ELR (cell line): ENCODE measurements around the gene FOXD2.

Experiments
- DNase-seq: peaks from one replicate; pipeline ENCODE4 v3.0.0-alpha.2; 2015; ENCODE audit warnings: low read depth

FOXD2 gene

DNA sequence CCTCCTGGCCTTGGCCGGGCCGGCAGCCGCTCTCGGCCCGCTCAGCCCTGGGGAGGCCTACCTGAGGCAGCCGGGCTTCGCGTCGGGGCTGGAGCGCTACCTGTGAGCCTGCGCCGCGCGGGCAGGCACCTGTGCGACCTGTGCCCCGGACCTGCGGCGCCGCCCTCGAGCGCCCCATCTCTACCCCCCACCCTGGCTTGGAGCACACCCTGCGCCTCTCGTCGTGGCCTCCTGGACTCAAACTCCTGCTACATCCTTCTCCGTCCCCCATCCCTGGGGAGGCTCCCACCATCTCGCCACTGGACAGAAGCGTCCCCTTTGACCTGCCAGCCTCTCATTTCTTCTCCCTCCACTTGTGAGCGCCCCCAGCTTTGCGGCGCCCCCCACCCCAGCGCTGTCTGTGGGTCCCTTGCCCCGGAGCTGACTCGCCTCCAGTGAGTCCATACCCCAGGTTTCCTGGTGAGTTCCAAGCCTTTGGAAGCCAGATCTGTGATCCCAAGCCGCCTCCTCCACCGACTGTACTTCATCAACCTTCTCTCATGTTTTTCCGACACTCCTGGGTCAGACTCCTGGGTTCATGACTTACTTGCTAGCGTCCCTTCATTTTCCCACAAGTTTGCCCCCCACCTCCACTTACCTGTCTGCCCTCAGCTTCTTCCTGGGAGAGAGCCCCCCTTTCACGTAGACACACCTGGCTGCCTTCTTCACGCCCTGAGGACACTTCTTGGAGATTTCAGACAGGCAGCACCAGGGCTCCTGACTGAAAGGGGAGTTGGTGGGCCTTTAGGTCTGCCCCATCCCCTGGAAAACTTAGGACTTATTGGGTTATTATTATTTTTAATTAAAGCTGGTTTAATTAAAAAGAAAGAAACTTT is 20.4 kb upstream of the FOXD2 start:
- DNase-seq: no peak

DNA sequence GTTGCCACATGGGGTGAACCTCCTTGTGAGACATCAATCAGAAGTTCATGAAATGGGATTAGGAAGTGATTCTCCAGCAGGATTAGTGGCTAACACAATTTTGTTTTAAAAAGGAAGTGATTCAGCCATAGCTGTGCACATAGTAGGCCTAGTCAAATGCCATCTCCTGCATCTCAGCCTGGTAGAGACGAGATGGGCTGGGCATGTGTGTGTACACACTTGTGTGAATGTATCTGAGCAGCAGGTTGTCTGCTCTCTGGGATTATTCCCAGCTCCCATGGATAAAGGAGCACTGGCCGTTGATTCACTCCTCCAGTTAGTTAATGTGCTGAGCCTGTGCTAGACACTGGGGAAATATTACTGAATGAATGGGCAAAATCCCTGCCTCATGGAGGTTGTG is 19.7 kb upstream of the FOXD2 start:
- DNase-seq: no peak

DNA sequence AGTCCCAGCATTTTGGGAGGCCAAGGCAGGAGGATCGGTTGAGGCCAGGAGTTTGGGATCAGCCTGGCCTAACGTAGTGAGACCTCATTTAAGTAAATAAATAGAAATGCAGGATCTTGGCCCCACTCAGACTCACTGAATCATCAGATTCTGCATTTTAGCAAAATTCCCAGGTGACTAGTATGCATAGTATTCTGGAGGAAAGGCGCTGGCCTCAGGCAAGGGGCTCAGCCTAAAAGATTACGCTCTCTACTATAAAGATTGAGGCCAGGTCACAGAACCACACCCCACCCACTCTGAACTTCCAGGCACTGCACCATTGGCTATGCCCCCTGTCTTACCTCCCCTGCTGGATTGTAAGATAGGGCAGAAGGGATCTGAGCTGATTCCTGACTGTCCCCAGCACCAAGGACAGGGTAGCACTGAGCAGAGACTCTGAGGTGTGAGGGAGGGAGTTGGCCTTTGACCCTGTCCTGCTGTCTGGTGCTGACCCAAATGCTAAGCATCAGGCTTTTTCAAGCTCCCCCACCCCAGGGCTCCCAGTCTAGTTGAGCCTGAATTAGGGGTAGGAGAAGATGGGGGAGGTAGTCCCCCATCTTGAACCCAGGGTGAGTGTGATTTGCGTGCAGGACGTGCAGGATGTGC is 19.0 kb upstream of the FOXD2 start:
- peak; percentile 41 for DNase-seq

DNA sequence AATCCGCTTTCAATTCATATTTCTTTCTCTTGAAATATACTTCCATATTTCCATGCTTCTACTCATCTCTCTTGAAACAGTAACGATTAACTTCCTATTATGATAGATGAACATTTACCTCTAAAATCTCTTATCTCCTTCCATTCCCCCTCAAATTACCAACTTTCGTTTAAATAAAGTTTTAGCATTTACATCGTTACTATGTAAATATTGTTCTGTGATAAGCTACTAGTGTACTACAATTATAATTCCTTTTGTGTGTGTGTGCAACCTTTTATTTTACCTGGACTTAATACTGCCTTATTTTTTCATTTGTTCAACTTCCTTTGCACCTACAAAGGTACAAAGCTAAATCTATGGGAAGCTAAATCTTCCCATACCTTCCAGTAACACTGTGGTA is 17.3 kb upstream of the FOXD2 start:
- no peak for DNase-seq

DNA sequence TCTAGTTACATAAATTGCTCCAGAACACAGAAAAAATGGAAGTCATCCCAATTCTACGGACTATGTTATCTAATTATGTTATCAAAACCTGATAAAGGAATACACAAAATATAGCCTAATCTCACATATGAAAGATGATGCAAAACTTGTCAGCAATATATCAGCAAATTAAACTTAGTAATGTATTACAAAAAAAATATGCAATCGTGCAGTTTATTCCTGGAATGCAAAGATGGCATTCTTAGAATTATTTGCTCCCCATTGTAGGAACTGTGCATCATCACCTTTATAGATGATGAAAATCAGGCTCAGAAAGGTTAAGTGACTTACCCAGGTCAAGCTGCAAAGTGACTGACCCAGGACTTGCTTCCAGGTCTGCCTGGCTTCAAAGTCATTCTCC is 14.0 kb upstream of the FOXD2 start:
- no peak for DNase-seq

DNA sequence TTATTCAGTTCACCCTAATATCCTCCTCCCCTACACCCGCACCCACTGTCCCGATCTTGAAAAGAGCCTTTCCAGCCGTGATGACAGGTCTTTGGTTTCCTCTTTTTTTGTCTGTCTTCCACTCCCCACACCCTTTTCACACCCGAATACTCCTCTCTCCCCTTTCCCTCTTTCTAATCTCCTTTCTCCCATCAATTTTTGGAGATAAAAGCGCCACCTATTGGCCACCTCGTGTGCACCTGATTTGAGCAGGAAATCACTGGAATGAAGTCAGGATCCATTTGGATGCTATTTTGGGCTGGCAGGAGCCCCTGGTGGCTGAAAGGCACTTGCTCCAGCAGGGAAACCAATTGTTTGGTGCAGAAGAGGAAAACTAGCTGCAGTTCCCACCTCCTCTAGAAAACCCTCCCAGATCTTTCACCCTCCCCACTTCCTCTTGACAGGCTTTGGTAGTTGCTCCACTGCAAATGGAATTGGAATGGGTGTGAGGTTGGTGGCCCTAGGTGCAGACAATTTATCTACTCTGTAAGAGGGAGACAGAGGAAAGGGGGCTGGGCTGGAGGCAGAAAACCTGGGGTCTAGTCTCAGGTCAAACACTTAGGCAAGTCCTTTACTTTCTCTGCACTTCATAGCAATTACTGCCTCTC is 13.4 kb upstream of the FOXD2 start:
- peak; percentile 81 for DNase-seq

DNA sequence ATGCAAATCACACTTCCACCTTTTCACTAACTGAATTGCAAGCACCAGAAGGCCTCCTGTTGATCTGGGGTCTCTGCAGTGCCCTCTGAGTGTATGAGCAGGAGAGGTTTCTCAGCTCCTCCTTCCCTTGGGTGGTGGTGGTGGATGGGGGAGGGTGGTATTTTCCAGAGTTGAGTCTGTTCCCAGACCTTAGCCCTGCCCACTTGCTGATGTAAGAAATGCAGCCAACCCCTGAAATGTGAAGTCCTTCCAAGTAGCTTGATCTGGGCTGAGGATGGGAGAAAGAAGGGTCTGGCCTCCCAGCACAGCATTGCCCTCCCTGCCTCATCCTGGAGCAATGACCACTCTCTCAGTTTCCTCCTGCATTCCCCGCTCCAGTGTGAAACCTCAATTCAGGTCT is 6.3 kb upstream of the FOXD2 start:
- DNase-seq: peak; percentile 22

DNA sequence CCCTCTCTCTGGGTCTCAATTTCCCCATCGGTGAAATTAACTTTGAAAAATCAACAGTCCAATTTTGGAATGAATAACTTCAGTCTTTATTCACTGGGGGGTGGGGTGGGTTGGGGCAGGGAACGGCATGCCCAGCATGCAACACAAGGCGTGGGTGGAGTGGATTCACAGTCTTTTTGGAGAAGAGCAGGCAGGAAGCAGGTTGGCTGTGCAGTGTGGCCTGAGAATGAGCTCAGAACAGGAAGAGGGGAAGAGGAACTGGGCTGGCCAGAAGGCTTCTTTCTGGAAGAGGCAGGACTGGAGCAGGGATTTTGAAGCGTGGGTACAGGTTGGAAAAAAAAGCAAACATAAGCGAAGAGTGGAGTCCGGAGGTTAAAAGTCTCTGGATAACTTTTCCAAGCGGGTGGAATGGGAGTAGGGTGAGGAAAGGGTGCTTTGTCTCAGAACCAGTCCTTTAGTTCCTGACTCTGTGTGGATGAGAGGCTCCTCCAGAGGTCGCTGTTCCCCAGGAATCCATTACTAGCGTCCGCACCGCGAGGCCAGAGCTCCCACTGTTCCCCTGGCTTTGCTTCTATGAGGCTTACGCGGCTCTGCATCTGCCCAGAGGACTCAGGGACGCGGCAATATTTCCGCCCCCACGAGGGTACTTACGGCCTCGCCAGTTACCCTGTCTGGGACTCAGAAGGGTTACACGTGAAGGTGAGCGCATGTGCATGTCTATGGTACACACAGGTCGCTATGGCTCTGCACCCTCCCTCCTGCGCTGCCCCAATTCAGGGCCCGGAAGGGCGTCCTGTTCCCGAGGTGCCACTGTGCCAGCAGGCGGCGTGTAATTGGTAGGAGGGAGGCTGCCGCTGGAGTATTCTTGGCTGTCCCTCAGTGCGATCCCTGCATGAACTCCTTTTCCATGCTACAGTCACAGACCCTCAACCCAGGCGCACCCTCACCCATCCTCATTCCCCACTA is 5.5 kb upstream of the FOXD2 start:
- peak; percentile 71 for DNase-seq

DNA sequence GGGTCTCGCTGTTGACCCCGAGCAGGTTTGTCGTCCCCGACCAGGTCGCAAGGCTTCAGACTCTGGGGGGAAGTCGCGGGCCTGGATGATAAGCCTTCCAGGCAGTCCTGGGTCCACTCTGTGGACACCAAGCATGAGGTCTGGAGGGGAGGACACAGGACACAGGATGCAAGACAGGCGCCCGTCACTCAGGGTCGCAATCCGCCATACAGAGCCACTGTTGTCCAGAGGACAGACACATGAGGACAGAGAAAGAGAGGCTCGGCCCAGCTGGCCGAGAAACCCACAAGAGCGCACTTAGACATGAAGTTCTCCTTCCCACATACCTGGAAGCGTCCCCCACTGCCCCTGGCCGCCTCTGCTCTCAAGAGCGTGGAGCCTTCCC is 4.8 kb upstream of the FOXD2 start:
- no peak for DNase-seq

DNA sequence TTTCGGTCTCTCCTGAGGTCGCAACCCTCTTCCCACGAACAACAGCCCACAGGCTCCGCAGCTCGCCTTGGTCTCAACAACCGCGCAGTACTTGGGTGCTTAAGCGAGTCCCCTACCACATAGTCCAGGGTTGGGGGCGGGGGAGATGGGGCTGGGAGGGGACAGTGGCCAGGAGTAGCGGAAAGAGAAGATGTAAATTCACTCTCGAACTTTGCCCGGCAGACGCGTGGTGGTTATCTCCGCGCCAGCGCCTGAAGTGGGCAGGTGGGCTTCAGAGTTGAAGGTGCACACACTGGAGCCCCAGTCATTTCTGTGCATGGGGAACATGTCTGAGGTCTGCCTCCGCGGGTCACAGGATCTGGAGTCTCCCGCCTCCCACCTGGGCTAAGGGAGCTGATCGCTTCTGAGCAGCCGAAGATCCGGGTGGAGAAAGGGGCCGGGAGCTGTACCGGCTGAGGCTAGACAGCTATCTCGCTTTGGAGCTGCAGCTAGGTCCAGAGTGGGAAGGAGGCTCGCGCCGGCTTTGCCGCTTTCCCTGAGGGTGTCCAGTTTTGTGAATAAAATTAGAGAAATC is 4.3 kb upstream of the FOXD2 start:
- no peak for DNase-seq

DNA sequence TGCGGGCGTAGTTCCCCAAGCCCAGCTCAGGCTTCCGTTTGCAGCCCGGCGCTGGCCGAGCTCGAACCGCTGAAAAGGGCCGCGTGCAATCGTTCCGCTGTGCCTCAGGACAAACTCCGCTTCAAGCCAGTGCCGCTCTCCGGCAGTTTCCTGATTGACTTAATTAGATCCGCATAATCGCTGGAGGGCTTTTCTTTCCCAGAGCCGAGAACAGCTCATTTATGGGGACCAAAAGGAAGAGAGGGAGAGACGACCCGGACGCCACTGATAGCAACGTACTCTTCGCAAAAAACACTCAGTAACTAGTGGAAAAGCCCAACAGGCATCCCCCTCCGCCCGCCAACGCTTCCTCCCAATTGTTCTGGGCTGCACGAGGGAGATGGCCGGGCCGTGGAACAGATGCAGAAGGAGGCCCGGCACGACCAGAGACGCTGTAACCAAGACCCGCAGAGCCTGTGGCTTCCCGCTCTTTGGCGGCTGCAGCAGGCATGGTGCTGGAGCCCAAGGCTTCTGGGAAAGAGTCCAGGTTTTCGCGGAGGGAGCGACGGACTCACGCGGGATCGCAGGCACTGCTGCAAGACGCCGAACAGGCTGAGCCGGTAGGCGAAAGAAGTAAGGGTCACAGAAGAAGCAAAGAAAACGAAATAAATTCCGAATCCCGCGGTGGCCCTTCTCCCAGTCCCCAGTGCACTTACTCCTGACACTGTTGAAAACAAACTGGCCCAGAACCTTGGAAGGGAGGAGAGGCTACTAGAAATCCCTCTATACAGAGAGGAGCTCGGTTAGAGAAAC is 3.6 kb upstream of the FOXD2 start:
- DNase-seq: peak; percentile 23

DNA sequence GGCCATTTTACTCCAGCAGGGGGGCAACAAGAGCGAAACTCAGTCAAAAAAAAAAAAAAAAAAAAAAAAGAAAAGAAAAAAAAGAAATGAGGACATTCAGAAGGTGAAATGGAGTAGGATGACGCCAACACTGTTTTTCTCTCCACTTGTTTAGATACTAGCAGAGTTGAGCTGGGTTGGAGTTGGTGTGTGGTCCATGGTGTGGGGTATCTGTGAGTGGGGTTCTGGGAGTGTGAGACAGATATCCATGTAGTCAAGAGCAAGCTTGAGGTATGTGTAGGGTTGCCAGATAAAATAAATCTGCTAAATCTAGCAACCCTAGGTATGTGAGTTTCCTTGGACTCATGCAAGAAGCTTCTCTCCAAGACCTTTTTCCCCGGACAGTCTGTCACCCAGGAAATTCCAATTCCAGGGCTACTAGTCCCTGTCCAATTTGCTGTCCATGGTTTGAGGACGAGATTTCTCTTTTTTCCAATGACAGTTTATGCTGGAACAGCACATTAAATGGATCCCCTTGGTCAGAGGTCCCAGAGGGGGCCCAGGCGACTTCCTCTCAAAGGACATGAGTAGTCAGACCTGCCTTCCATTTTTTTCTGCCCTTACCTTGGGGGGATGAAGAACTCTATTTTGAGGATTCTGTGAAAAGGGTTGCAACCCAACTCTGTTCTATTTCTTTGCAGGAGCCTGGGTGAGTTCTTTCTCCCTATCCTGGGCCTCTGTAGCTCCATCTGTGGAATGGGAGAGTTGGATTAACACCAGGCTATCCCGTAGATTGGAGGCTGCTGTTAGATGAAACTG is 2.1 kb upstream of the FOXD2 start:
- DNase-seq: no peak

DNA sequence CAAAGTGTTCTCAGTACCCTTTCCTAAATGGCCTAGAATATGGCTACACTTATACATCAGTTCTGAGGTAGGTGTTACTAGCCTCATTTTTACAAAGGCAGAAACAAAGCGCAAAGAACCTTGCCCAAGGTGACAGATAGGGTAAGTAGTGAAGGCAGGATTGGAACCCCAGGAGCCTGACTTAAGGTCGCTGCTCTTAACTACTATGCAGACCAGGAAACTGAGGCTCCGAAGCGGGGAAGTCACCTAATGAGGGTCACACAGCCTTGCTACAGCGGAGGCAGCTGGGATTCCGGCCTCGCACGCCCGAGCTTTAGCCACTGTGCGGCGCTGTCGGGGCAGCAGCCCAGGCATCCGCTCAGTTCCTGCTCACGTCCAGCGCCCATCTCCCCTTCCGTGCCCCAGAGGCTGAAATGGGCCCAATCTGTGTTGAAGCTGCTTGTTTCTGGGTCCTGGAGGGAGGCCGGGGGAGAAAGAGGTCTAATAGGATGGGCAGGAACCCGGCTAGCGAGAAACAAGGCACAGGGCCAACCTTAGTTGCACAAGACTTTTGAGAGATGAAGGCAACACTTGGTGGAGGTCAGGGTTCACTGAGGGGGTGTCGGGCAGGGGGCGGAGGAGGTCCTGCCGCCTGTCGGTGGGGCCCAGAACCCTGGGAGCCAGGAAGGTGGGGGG is 1.4 kb upstream of the FOXD2 start:
- peak; percentile 84 for DNase-seq

DNA sequence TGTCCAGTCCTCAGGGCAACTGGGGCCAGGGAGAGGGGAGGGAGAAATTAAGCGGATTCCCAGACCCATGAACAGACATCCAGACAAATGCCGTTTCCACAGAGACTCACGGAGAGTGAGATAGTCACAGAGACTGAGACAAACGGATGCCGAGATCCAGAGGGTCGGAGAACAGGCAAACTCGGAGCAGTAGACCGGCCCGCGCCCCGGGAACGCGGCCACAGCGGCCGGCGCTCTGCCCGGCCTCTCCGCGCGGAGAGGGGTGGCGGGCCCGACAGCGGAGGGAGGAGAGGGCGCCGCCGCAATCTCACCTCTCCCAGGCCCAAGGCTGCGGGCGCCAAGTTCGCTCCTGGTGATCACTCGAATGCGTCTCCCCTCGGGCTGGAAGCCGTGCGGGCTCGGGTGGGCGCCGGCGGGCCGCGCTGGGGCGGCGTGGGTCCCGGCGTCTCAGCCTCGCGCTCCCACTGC is 831 bp upstream of the FOXD2 start:
- peak; percentile 54 for DNase-seq

DNA sequence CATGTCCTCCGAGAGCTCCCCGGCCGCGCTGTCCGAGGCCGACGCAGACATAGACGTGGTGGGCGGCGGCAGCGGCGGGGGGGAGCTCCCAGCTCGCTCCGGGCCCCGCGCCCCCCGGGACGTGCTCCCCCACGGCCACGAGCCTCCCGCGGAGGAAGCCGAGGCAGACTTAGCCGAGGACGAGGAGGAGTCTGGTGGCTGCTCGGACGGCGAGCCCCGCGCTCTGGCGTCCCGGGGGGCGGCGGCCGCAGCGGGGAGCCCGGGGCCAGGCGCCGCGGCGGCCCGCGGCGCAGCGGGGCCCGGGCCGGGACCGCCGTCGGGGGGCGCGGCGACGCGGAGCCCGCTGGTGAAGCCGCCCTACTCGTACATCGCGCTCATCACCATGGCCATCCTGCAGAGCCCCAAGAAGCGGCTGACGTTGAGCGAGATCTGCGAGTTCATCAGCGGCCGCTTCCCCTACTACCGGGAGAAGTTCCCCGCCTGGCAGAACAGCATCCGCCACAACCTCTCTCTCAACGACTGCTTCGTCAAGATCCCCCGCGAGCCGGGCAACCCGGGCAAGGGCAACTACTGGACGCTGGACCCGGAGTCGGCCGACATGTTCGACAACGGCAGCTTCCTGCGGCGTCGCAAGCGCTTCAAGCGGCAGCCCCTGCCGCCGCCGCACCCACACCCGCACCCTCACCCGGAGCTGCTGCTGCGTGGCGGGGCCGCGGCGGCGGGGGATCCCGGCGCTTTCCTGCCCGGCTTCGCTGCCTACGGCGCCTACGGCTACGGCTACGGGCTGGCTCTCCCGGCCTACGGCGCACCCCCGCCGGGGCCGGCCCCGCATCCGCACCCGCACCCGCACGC is 547 bp downstream of the FOXD2 start:
- no peak for DNase-seq

DNA sequence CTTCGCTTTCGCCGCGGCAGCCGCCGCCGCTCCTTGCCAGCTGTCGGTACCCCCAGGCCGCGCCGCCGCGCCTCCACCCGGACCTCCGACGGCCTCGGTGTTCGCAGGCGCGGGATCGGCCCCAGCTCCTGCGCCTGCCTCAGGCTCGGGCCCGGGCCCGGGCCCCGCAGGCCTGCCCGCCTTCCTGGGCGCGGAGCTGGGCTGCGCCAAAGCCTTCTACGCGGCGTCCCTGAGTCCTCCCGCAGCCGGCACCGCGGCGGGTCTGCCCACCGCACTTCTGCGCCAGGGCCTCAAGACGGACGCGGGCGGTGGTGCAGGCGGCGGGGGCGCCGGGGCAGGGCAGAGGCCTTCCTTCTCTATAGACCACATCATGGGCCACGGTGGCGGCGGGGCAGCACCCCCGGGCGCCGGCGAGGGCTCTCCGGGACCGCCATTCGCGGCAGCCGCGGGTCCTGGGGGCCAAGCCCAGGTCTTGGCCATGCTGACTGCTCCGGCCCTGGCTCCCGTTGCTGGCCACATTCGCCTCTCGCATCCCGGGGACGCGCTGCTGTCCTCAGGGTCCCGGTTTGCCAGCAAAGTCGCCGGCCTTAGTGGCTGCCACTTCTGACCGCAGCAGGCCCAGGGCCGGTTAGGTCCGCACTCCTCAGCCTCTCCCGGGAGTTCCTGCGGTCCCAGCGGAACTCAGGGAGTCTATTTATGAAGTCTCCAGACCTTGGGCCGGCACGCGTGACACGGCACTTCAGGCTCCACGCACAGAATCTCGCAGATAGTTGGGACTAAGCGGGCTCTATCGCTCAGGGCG is 1.4 kb downstream of the FOXD2 start:
- no peak for DNase-seq

DNA sequence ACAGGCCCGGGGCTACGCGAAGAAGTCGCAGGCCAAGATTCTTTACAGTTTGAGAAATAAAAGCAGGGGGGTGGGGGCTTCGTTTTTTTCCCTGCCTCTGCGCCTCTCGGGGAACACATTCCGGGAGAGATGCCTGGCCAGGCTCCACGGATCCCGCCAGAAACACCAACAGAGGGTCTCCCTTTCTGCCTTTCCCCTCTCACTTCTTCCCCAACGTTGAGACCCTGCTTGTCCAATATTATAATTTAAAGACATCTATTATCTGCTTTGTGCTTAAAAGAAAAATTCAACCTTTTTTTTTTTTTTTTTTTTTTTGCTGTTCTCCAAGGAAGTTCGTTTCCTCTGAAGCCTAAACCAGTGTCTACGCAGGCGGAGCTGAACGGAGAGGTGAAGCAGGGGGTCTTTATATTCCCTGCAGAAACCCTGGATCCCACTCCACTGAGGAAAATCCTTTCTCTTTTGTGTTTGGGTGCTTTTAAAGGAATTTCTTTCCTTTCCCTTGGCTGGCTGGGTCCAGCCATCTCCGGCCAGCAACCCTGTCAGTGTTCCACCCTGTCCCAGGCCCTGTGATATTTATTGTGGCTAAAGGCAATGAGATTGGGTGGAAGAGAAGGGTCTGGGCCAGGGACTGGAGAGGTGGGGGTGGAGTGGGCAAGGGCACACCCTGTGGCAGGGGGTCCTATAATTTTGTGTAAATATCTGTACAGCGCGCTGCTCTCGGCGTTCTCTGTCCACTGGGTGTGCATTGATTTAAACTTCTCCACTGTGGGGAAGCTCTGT is 2.2 kb downstream of the FOXD2 start:
- DNase-seq: no peak
